ENCODE results near the gene SLC12A3.
"Not testable (repeated sequence)": the region's sequence is repeated elsewhere in the genome, so short reads cannot be mapped to it uniquely, and the experiment has no call there.

SLC12A3 gene

DNA sequence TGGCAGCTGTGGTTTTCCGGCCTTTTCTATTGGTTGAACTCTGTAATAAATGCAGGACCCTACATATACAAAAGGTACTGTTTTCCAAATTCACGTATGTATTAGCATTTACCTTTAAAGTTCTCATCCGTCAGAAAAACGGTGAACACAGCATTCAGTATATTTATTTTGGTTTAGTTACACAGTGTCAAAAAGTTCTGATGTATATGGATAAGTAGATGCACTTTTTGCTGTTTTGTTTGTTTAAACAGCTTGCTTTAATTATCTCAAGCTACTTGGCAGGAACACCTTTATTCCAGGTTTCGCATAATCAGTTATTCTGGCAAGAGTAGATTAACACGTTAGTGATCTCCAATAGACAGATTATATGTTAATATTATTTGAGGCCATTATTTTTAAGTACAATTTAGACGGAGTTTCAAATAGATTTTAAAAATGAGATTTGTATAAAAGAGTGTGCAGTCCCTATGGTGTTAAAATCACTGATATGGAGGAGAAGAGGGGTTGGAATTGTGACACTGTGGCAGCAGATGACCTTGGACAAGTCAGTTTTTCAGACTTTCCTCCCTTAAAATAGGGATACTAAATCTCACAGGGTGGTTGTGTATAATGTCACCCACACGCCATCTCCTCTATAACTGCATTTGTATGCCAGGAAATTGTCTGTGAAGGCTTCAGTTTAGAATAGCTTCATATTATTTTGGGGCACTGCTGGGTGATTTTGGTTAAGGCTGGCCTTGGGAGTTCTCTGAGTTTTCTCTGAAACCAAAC lies 69.0 kb downstream of the SLC12A3 start:
- no peaks in the 10 kb centered on the region for H3K9me3 ChIP-seq (ENCODE audit: insufficient read depth, low read length)
- H3K9ac ChIP-seq (ENCODE audit: insufficient read length, low read depth), result peak overlapping the region; percentile 26
- H3K4me3 ChIP-seq (ENCODE audit: insufficient read length, low read depth), result peak overlapping the region; percentile 89
- no peaks in the 10 kb centered on the region for H3K27me3 ChIP-seq (ENCODE audit: insufficient read depth, insufficient read length)
- peaks cover 60% of the 10 kb centered on the region for H3K36me3 ChIP-seq (ENCODE audit: insufficient read depth, insufficient read length, low read length)
- H3K4me1 ChIP-seq (ENCODE audit: insufficient read depth, insufficient read length), result peaks cover 4% of the 10 kb centered on the region
- DNase-seq (ENCODE audit: low read depth, low spot score), result no peak
- no peak for TF ChIP-seq ZNF274 (IDR thresholded peaks at IDR 0.05; ENCODE audit: low read depth, low read length)
- TF ChIP-seq YY1 (IDR thresholded peaks at IDR 0.05; ENCODE audit: insufficient read depth, insufficient read length), result no peak
- no peak for TF ChIP-seq SUZ12 (IDR thresholded peaks at IDR 0.05; ENCODE audit: extremely low read depth, insufficient read depth, insufficient read length)

DNA sequence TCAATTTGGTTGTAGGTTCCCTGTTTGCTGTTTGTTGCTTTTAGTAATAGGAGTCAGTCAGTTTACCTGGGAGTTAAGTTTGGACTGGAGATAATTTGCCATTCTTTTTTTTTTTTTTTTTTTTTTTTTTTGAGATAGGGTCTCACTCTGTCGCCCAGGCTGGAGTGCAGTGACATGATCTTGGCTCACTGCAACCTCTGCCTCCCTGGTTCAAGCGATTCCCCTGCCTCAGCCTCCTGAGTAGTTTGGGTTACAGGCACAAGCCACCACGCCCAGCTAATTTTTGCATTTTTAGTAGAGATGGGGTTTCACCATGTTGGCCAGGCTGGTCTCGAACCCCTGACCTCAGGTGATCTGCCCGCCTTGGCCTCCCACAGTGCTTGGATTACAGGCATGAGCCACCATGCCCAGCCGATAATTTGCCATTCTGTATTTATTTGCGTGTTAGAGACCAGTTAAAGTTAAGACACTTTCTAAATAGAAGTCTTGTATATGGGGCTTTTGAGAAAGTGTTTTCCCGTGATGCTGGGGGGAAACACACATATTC lies 69.7 kb downstream of the SLC12A3 start:
- DNase-seq (ENCODE audit: low read depth, low spot score); H3K4me3 ChIP-seq (ENCODE audit: insufficient read length, low read depth); H3K4me1 ChIP-seq (ENCODE audit: insufficient read depth, insufficient read length); H3K9me3 ChIP-seq (ENCODE audit: insufficient read depth, low read length); H3K9ac ChIP-seq (ENCODE audit: insufficient read length, low read depth); H3K27me3 ChIP-seq (ENCODE audit: insufficient read depth, insufficient read length): not testable (repeated sequence)
- H3K36me3 ChIP-seq (ENCODE audit: insufficient read depth, insufficient read length, low read length), result peaks cover 66% of the 10 kb centered on the region

GRCh38 chr16:56935201-56935600 lies 70.2 kb downstream of the SLC12A3 start:
- Histone ChIP-seq H3K36me3 (ENCODE audit: insufficient read depth, insufficient read length, low read length) (peaks cover 71% of the 10 kb centered on the region), H3K9me3 (ENCODE audit: insufficient read depth, low read length) (no peaks in the 10 kb centered on the region), H3K27me3 (ENCODE audit: insufficient read depth, insufficient read length) (no peaks in the 10 kb centered on the region), H3K4me3 (ENCODE audit: insufficient read length, low read depth) (no peak overlapping the region), H3K9ac (ENCODE audit: insufficient read length, low read depth) (no peak overlapping the region), H3K4me1 (ENCODE audit: insufficient read depth, insufficient read length) (peaks cover 4% of the 10 kb centered on the region)
- TF ChIP-seq SUZ12 (IDR thresholded peaks at IDR 0.05; ENCODE audit: extremely low read depth, insufficient read depth, insufficient read length) (no peak), ZNF274 (IDR thresholded peaks at IDR 0.05; ENCODE audit: low read depth, low read length) (no peak), YY1 (IDR thresholded peaks at IDR 0.05; ENCODE audit: insufficient read depth, insufficient read length) (no peak)
- no peak for DNase-seq (ENCODE audit: low read depth, low spot score)

GRCh38 chr16:56936491-56936890 lies 71.5 kb downstream of the SLC12A3 start:
- Histone ChIP-seq H3K9me3 (ENCODE audit: insufficient read depth, low read length) (no peaks in the 10 kb centered on the region), H3K4me3 (ENCODE audit: insufficient read length, low read depth) (no peak overlapping the region), H3K36me3 (ENCODE audit: insufficient read depth, insufficient read length, low read length) (peaks cover 84% of the 10 kb centered on the region), H3K27me3 (ENCODE audit: insufficient read depth, insufficient read length) (no peaks in the 10 kb centered on the region), H3K4me1 (ENCODE audit: insufficient read depth, insufficient read length) (no peaks in the 10 kb centered on the region), H3K9ac (ENCODE audit: insufficient read length, low read depth) (no peak overlapping the region)
- DNase-seq (ENCODE audit: low read depth, low spot score), result no peak
- TF ChIP-seq ZNF274 (IDR thresholded peaks at IDR 0.05; ENCODE audit: low read depth, low read length) (no peak), SUZ12 (IDR thresholded peaks at IDR 0.05; ENCODE audit: extremely low read depth, insufficient read depth, insufficient read length) (no peak), YY1 (IDR thresholded peaks at IDR 0.05; ENCODE audit: insufficient read depth, insufficient read length) (no peak)

DNA sequence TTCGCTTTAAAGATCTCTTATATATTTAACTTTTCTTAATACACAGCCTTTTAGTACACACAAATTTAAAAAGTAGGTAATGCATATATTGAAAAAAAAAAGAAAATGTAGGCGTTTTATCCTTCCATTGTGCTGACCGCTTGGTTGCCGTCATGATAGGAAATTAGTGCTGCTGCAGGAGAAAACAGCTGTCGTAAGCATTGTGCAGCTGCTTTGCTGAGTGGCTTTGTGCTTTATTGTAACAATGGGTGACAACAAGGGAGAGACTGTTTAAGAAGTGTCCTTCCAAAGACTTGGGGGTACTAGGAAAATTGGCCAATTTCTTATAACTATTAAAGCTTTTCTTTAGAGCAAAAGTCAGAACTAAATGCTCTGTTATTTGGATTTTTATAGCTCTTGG lies 71.9 kb downstream of the SLC12A3 start:
- no peaks in the 10 kb centered on the region for H3K4me1 ChIP-seq (ENCODE audit: insufficient read depth, insufficient read length)
- no peaks in the 10 kb centered on the region for H3K27me3 ChIP-seq (ENCODE audit: insufficient read depth, insufficient read length)
- no peak for DNase-seq (ENCODE audit: low read depth, low spot score)
- no peaks in the 10 kb centered on the region for H3K9me3 ChIP-seq (ENCODE audit: insufficient read depth, low read length)
- H3K36me3 ChIP-seq (ENCODE audit: insufficient read depth, insufficient read length, low read length), result peaks cover 89% of the 10 kb centered on the region
- H3K4me3 ChIP-seq (ENCODE audit: insufficient read length, low read depth), result no peak overlapping the region
- H3K9ac ChIP-seq (ENCODE audit: insufficient read length, low read depth), result no peak overlapping the region
- no peak for TF ChIP-seq YY1 (IDR thresholded peaks at IDR 0.05; ENCODE audit: insufficient read depth, insufficient read length)
- TF ChIP-seq ZNF274 (IDR thresholded peaks at IDR 0.05; ENCODE audit: low read depth, low read length), result no peak
- TF ChIP-seq SUZ12 (IDR thresholded peaks at IDR 0.05; ENCODE audit: extremely low read depth, insufficient read depth, insufficient read length), result no peak

DNA sequence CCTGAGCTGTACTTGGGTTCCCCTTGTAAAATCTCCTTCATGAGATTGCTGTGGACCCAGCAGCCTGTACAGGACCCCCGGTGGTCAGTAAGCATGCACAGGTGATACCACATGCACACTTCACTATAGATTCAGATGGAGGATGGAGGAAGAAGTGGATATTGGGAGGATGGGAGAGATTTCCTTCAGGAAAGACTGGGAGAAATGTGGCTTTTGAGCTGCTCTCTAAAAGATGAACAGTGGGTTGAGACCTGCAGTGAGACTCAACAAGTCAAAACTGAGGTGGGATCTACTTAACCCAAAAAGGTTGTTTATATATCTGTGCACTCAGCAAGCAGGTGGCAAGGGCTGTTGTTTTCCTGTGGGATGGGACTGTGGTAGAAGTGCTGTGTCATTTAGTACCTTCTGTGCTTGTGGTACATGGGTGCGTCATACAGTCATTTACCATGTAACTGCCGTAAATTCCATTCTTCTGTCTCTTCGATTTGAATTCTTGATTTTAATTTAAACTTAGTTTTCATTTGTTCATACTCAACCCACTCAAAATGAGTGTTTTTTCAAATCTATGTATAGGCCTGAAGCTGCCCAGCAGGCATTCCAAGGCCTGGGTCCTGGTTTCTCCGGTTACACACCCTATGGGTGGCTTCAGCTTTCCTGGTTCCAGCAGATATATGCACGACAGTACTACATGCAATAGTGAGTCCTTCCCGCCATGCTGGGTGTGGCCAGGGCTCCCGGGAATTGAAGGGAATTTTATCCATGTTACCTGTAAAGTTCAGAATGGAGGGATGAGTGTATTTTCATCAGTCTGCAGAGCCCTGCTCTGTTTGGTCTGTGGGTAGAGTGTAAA lies 73.9 kb downstream of the SLC12A3 start:
- no peaks in the 10 kb centered on the region for H3K9me3 ChIP-seq (ENCODE audit: insufficient read depth, low read length)
- peaks cover 97% of the 10 kb centered on the region for H3K36me3 ChIP-seq (ENCODE audit: insufficient read depth, insufficient read length, low read length)
- no peaks in the 10 kb centered on the region for H3K27me3 ChIP-seq (ENCODE audit: insufficient read depth, insufficient read length)
- DNase-seq (ENCODE audit: low read depth, low spot score), result no peak
- TF ChIP-seq ZNF274 (IDR thresholded peaks at IDR 0.05; ENCODE audit: low read depth, low read length) (no peak), SUZ12 (IDR thresholded peaks at IDR 0.05; ENCODE audit: extremely low read depth, insufficient read depth, insufficient read length) (no peak)
- no peak overlapping the region for H3K4me3 ChIP-seq (ENCODE audit: insufficient read length, low read depth)
- H3K4me1 ChIP-seq (ENCODE audit: insufficient read depth, insufficient read length), result no peaks in the 10 kb centered on the region
- no peak overlapping the region for H3K9ac ChIP-seq (ENCODE audit: insufficient read length, low read depth)

- H3K4me3 ChIP-seq (ENCODE audit: insufficient read length, low read depth), result no peak overlapping the region
- H3K4me1 ChIP-seq (ENCODE audit: insufficient read depth, insufficient read length), result no peaks in the 10 kb centered on the region
- no peaks in the 10 kb centered on the region for H3K9me3 ChIP-seq (ENCODE audit: insufficient read depth, low read length)
- no peak overlapping the region for H3K9ac ChIP-seq (ENCODE audit: insufficient read length, low read depth)
- TF ChIP-seq SUZ12 (IDR thresholded peaks at IDR 0.05; ENCODE audit: extremely low read depth, insufficient read depth, insufficient read length) (no peak), YY1 (IDR thresholded peaks at IDR 0.05; ENCODE audit: insufficient read depth, insufficient read length) (no peak), ZNF274 (IDR thresholded peaks at IDR 0.05; ENCODE audit: low read depth, low read length) (no peak)
- DNase-seq (ENCODE audit: low read depth, low spot score), result no peak
- no peaks in the 10 kb centered on the region for H3K27me3 ChIP-seq (ENCODE audit: insufficient read depth, insufficient read length)
- peaks cover 96% of the 10 kb centered on the region for H3K36me3 ChIP-seq (ENCODE audit: insufficient read depth, insufficient read length, low read length)
These were observed 74.8 kb downstream of the SLC12A3 start for GRCh38 chr16:56939801-56940200.
